OCI-LY1 (cell line): ENCODE results near the gene DNAJC11.

Experiments
- H2AFZ ChIP-seq: fragments of 200-600 bp; sonication (generic), shearing (Covaris generic); 2 replicates; pipeline ENCODE4 v1.6.0; 2014; ENCODE audit warnings: antibody characterized with exemption, mild to moderate bottlenecking, low read length
- H3F3A ChIP-seq: fragments of 200-600 bp; sonication (generic), shearing (Covaris generic); 2 replicates; pipeline ENCODE4 v1.6.0; 2014; ENCODE audit warnings: mild to moderate bottlenecking, antibody characterized with exemption, low read length, moderate library complexity; ENCODE audit not compliant: insufficient read depth
- H3K27ac ChIP-seq: fragments of 200-600 bp; sonication (generic); 2 replicates; pipeline ENCODE4 v1.5.1; 2014; ENCODE audit warnings: low read length, mixed run types, mild to moderate bottlenecking, low read depth; ENCODE audit not compliant: poor library complexity, severe bottlenecking
- H3K27me3 ChIP-seq: fragments of 200-600 bp; sonication (generic); 2 replicates; pipeline ENCODE4 v1.6.0; 2014; ENCODE audit warnings: antibody characterized with exemption, mild to moderate bottlenecking, low read length, moderate library complexity; ENCODE audit not compliant: insufficient read depth
- H3K36me3 ChIP-seq: fragments of 200-600 bp; sonication (generic); 2 replicates; pipeline ENCODE4 v1.6.1; 2014; ENCODE audit warnings: mild to moderate bottlenecking, antibody characterized with exemption, low read length, moderate library complexity, mixed read lengths; ENCODE audit not compliant: insufficient read depth
- H3K4me1 ChIP-seq: fragments of 200-600 bp; sonication (generic); 2 replicates; pipeline ENCODE4 v1.5.1; 2014; ENCODE audit warnings: mild to moderate bottlenecking, low read length, moderate library complexity; ENCODE audit not compliant: insufficient read depth, severe bottlenecking
- H3K4me2 ChIP-seq: fragments of 200-600 bp; sonication (generic), shearing (Covaris generic); 2 replicates; pipeline ENCODE4 v1.6.1; 2014; ENCODE audit warnings: low read length
- H3K4me3 ChIP-seq: fragments of 200-600 bp; sonication (generic); 2 replicates; pipeline ENCODE4 v1.5.1; 2014; ENCODE audit warnings: low read length, low read depth, mild to moderate bottlenecking, mixed read lengths; ENCODE audit not compliant: poor library complexity, severe bottlenecking
- H3K79me2 ChIP-seq: fragments of 200-600 bp; shearing (Covaris generic); 2 replicates; pipeline ENCODE4 v1.6.1; 2016; ENCODE audit warnings: mixed run types, low read length, mixed read lengths; ENCODE audit not compliant: insufficient read depth
- H3K9ac ChIP-seq: fragments of 200-600 bp; sonication (generic), shearing (Covaris generic); 2 replicates; pipeline ENCODE4 v1.6.1; 2014; ENCODE audit warnings: mild to moderate bottlenecking, low read length, mixed read lengths
- H3K9me2 ChIP-seq: fragments of 200-600 bp; sonication (generic), shearing (Covaris generic); 2 replicates; pipeline ENCODE4 v1.6.1; 2014; ENCODE audit warnings: low read depth, mild to moderate bottlenecking, low read length, mixed read lengths
- H3K9me3 ChIP-seq: fragments of 200-600 bp; shearing (Covaris generic); 2 replicates; pipeline ENCODE4 v1.6.1; 2014; ENCODE audit warnings: low read length, mixed read lengths
- H4K20me1 ChIP-seq: fragments of 200-600 bp; sonication (generic), shearing (Covaris generic); 2 replicates; pipeline ENCODE4 v1.6.0; 2016; ENCODE audit warnings: mild to moderate bottlenecking, low read length; ENCODE audit not compliant: insufficient read depth
- CTCF ChIP-seq: fragments of 200-600 bp; sonication (generic), shearing (Covaris generic); IDR thresholded peaks from 2 replicates; pipeline ENCODE4 v1.5.1; 2017; ENCODE audit warnings: mild to moderate bottlenecking, antibody characterized with exemption, low read length, moderate library complexity, mixed read lengths
- EZH2 ChIP-seq: fragments of 200-600 bp; sonication (generic), shearing (Covaris generic); IDR thresholded peaks from 2 replicates; pipeline ENCODE4 v1.8.0; 2017; ENCODE audit warnings: borderline replicate concordance, mixed run types, mild to moderate bottlenecking, antibody characterized with exemption, low read length, moderate library complexity, mixed read lengths

The DNAJC11 gene

GRCh38 chr1:6726253-6726652 lies 24.6 kb upstream of the DNAJC11 start:
- H3K4me3 ChIP-seq = no peak overlapping the region
- H3K9me3 ChIP-seq = no peaks in the 10 kb centered on the region
- H3K9ac ChIP-seq = no peak overlapping the region
- H3K9me2 ChIP-seq = no peaks in the 10 kb centered on the region
- no peaks in the 10 kb centered on the region for H3F3A ChIP-seq
- H3K36me3 ChIP-seq = no peaks in the 10 kb centered on the region
- no peaks in the 10 kb centered on the region for H4K20me1 ChIP-seq
- TF ChIP-seq EZH2 = no peak
- no peak for TF ChIP-seq CTCF
- H3K4me1 ChIP-seq = peaks cover 5% of the 10 kb centered on the region
- H2AFZ ChIP-seq = no peak overlapping the region
- no peaks in the 10 kb centered on the region for H3K79me2 ChIP-seq
- H3K27ac ChIP-seq = no peak overlapping the region
- H3K4me2 ChIP-seq = no peak overlapping the region
- H3K27me3 ChIP-seq = no peaks in the 10 kb centered on the region; the same call in 1 of the 2 replicates

- H3K27me3 ChIP-seq = no peaks in the 10 kb centered on the region; the same call in 1 of the 2 replicates
- no peaks in the 10 kb centered on the region for H3F3A ChIP-seq
- H3K9me2 ChIP-seq = no peaks in the 10 kb centered on the region
- H2AFZ ChIP-seq = no peak overlapping the region
- no peak for TF ChIP-seq EZH2
- no peak for TF ChIP-seq CTCF
- H3K79me2 ChIP-seq = no peaks in the 10 kb centered on the region
- no peak overlapping the region for H3K27ac ChIP-seq
- no peak overlapping the region for H3K9ac ChIP-seq
- H3K9me3 ChIP-seq = no peaks in the 10 kb centered on the region
- no peaks in the 10 kb centered on the region for H4K20me1 ChIP-seq
- no peak overlapping the region for H3K4me2 ChIP-seq
- no peaks in the 10 kb centered on the region for H3K36me3 ChIP-seq
- H3K4me3 ChIP-seq = no peak overlapping the region
- H3K4me1 ChIP-seq = peaks cover 5% of the 10 kb centered on the region
These were observed 23.0 kb upstream of the DNAJC11 start for GRCh38 chr1:6724517-6725141.

- no peak for TF ChIP-seq CTCF
- TF ChIP-seq EZH2 = no peak
- Histone ChIP-seq H3K27ac (no peak overlapping the region), H3K9me3 (no peaks in the 10 kb centered on the region), H3K9me2 (no peaks in the 10 kb centered on the region), H2AFZ (no peak overlapping the region), H3K4me3 (no peak overlapping the region), H3K36me3 (no peaks in the 10 kb centered on the region), H3K9ac (no peak overlapping the region), H3F3A (no peaks in the 10 kb centered on the region), H3K79me2 (no peaks in the 10 kb centered on the region), H4K20me1 (no peaks in the 10 kb centered on the region), H3K4me2 (no peak overlapping the region), H3K4me1 (peaks cover 5% of the 10 kb centered on the region), H3K27me3 (no peaks in the 10 kb centered on the region)
These were observed 22.2 kb upstream of the DNAJC11 start for GRCh38 chr1:6723621-6724428.
